Measurements from ENCODE around the gene YIPF5. TPM values are rescaled to one million over a fixed set of nuclear protein-coding genes. Genes with fewer than 3 reads are reported as not detected.

The YIPF5 gene
- total RNA-seq: 10 to 100 TPM; 28.1 to 50.5 (median 45.0) TPM

DNA sequence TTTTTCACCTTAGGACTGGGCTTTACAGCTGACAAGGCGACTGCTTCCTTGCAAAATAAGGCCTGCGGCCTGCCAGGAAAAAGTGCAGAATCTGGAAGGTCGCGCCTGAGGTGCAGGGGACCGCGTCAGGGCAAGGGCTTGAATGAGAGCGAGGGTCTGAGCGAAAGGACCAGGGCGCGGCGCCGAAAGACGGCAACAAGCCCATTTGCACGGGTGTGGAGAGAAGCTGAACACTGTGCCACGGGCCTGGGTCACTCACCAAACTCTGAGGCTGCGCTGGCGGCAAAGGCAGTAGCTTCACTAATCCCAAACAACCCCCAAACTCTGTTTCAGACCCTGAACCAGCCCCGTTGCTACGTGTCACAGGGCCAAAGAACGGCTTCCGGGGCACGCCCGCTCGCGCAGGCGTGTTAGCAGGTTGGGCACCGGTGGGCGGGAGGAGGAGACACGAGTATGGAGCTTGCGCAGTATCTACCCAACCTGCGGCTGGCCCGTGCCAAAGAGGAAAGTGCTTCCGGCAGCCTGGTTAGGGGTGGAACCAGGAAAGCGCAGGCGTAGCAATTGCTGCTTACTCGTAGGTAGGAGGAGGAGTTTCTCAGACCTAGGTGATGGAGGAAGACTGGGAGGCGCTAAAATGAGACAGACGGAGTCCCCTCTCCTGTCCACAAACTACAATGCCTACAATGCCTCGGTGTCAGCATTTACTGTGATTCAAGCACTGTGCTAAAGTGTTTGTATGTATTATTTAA is at the start of gene YIPF5, which contains the start of gene KCTD16:
Gene YIPF5 (minus strand): TSS at position 384 of the 749 bp plus-strand sequence. CDS start 704 bp downstream, outside the sequence.
Gene KCTD16 (plus strand): TSS at position 598 of the 749 bp plus-strand sequence.
- Histone ChIP-seq H3K27ac (peak within 1 kb of the TSS; percentile 92), H3K36me3 (peaks cover 4% of the 10 kb centered on the region), H3K9me3 (no peaks in the 10 kb centered on the region), H3K4me3 (peak within 1 kb of the TSS; percentile 94), H3K4me1 (peaks cover 23% of the 10 kb centered on the region), H3K27me3 (no peaks in the 10 kb centered on the region)
- DNase-seq (ENCODE audit: low spot score in 2 of 2): peak; percentile 97 to 98
- TF ChIP-seq POLR2AphosphoS5 (IDR thresholded peaks at IDR 0.05) (peak in 2 of 3 donors; percentile 38 to 61), EP300 (IDR thresholded peaks at IDR 0.05) (no peak), POLR2A (IDR thresholded peaks at IDR 0.05) (peak in 1 of 2 donors; percentile 47)
- 0% methylated on average over 22 of the region's 39 CpGs for WGBS

DNA sequence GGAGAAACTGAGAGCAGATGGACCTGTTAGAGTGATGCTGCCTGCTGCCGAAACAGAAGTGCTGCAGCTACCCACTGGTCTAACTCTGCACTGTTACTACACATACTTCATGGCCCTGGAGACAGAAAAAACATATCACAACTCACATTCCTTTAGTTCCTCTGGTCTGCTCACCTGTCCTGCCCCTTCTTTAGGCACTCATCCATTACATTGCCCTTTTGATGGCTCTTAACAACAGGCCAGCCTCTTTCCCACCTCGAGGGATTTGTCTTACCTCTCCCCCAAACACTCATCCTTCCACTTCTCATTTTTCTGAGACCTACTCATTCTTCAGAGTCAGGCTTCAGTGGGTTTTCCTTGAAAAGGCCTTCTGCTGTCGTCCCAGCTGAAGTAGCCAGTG is 49.4 kb upstream of the YIPF5 start:
- WGBS: 64% methylated on average over 3 of the region's 3 CpGs
- no peak for DNase-seq (ENCODE audit: low spot score in 2 of 2)
- TF ChIP-seq POLR2A (IDR thresholded peaks at IDR 0.05) (no peak), POLR2AphosphoS5 (IDR thresholded peaks at IDR 0.05) (no peak), EP300 (IDR thresholded peaks at IDR 0.05) (no peak)
- TF ChIP-seq, protein P1, sequence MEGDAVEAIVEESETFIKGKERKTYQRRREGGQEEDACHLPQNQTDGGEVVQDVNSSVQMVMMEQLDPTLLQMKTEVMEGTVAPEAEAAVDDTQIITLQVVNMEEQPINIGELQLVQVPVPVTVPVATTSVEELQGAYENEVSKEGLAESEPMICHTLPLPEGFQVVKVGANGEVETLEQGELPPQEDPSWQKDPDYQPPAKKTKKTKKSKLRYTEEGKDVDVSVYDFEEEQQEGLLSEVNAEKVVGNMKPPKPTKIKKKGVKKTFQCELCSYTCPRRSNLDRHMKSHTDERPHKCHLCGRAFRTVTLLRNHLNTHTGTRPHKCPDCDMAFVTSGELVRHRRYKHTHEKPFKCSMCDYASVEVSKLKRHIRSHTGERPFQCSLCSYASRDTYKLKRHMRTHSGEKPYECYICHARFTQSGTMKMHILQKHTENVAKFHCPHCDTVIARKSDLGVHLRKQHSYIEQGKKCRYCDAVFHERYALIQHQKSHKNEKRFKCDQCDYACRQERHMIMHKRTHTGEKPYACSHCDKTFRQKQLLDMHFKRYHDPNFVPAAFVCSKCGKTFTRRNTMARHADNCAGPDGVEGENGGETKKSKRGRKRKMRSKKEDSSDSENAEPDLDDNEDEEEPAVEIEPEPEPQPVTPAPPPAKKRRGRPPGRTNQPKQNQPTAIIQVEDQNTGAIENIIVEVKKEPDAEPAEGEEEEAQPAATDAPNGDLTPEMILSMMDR (IDR thresholded peaks at IDR 0.05): no peak
- Histone ChIP-seq H3K27ac (no peak overlapping the region), H3K4me1 (no peaks in the 10 kb centered on the region), H3K4me3 (no peak overlapping the region), H3K27me3 (no peaks in the 10 kb centered on the region), H3K9me3 (no peaks in the 10 kb centered on the region), H3K36me3 (no peaks in the 10 kb centered on the region)

DNA sequence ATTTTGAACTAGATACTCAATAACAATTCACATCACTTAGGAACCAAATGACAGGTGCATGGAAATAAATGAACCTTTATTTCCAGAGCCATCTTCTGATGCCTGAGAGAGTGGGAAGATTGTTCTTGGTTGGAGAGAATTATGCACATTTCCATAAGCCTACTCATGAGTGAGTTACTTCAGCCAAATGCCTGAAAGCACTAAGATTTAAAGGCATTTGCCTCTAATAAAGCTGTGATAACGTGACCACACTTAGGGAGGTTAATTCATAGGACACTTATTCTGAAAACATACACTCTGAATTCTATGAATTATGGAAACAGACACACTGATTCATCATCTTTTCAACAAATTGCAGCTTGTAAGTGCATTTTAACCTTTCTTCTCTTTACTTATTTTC is 40.2 kb upstream of the YIPF5 start:
- Histone ChIP-seq H3K27ac (no peak overlapping the region), H3K9me3 (no peaks in the 10 kb centered on the region), H3K4me1 (no peaks in the 10 kb centered on the region), H3K27me3 (peaks cover 39% of the 10 kb centered on the region), H3K36me3 (no peaks in the 10 kb centered on the region), H3K4me3 (no peak overlapping the region)
- DNase-seq (ENCODE audit: low spot score in 2 of 2): no peak
- TF ChIP-seq, protein P1 (IDR thresholded peaks at IDR 0.05): no peak
- TF ChIP-seq POLR2A (IDR thresholded peaks at IDR 0.05) (no peak), POLR2AphosphoS5 (IDR thresholded peaks at IDR 0.05) (no peak), EP300 (IDR thresholded peaks at IDR 0.05) (no peak)
- WGBS: 41% methylated on average over 1 of the region's 1 CpG

GRCh38 chr5:144209361-144209760 is 38.9 kb upstream of the YIPF5 start:
- Histone ChIP-seq H3K36me3 (no peaks in the 10 kb centered on the region), H3K4me1 (peaks cover 7% of the 10 kb centered on the region), H3K27ac (no peak overlapping the region), H3K9me3 (no peaks in the 10 kb centered on the region), H3K27me3 (peaks cover 50% of the 10 kb centered on the region), H3K4me3 (no peak overlapping the region)
- WGBS: 57% methylated on average over 4 of the region's 4 CpGs
- no peak for TF ChIP-seq EP300 (IDR thresholded peaks at IDR 0.05)
- TF ChIP-seq POLR2AphosphoS5 (IDR thresholded peaks at IDR 0.05): no peak
- TF ChIP-seq POLR2A (IDR thresholded peaks at IDR 0.05): no peak
- TF ChIP-seq, protein P1 (IDR thresholded peaks at IDR 0.05): no peak
- no peak for DNase-seq (ENCODE audit: low spot score in 2 of 2)

- Histone ChIP-seq H3K9me3 (no peaks in the 10 kb centered on the region), H3K4me1 (peaks cover 7% of the 10 kb centered on the region), H3K36me3 (no peaks in the 10 kb centered on the region), H3K27me3 (peaks cover 45% of the 10 kb centered on the region), H3K4me3 (no peak overlapping the region), H3K27ac (no peak overlapping the region)
- TF ChIP-seq, protein P1 (IDR thresholded peaks at IDR 0.05): no peak
- TF ChIP-seq POLR2A (IDR thresholded peaks at IDR 0.05) (no peak), POLR2AphosphoS5 (IDR thresholded peaks at IDR 0.05) (no peak), EP300 (IDR thresholded peaks at IDR 0.05) (no peak)
- no peak for DNase-seq (ENCODE audit: low spot score in 2 of 2)
Observed at GRCh38 chr5:144207875-144208444, 37.5 kb upstream of the YIPF5 start.

All from suprapubic skin (tissue), 4 donors.